Stimulated activated CD8-positive, alpha-beta memory T cell treated with anti-CD3 and anti-CD28 coated beads, Interleukin-15, amount 100 ng/mL, for 1 hour (primary cell): ENCODE results near the gene FIGNL2.

Experiments used
- DNase-seq: peaks from one replicate; pipeline ENCODE4 v3.0.0-alpha.2; 2020; ENCODE audit warnings: low read depth

FIGNL2 gene

DNA sequence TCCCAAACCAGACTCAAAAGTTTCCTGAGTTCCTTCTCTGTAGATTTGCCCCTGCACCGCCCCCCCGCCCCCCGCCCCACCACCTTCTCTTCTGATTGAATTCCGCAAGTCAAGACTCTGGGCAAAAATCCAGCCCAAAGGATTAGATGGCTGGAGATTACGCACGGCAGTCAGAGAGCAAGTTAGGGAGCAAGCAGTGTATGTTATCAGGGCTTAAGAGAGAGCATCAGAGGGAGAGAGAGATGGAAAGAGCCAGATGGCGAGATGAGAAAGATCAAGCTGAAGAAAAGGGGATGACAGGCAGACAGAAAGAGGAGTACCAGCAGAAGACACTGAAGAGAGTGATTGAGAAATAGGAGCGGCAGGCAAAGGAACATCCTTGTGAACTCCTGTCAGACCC is 25.5 kb upstream of the FIGNL2 start:
- no peak for DNase-seq

DNA sequence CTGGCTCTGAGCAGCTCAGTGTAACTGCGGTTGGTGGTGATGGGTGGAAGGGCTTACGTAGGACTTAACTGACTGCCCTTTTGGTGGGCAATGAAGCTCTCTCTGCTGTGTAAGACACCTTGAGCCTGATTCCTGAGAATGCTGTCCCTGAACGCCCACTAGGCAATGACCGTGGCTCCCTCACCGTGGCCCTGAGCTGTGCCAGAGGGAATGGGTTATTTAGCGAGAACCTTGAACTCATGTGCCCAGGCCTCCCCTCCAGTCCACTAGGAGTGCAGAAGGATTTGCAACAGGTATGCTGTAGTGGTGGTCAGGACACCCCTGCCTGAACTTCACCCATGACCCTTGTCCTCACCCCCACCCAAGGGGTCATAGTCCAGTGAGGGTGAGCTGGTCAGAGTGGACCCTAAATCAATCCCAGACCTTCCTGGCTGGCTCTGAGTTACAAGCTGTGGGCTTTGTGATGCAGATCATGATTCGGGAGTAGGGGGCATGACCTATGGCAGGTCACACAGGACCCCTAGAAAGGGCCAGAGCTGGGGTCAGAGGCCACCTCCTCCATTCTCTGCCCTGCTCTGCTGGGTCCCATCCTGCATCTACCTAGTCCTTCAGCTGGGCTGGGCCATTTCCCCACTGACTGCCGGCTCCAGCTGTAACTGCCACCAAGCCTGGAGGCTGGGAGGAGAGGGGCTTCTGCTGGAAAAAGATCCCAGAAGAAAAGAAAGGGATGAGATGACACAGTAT is 24.9 kb upstream of the FIGNL2 start:
- DNase-seq: no peak

GRCh38 chr12:51872689-51872981 is 24.1 kb upstream of the FIGNL2 start:
- DNase-seq: no peak

GRCh38 chr12:51871918-51872688 is 23.6 kb upstream of the FIGNL2 start:
- DNase-seq: no peak

DNA sequence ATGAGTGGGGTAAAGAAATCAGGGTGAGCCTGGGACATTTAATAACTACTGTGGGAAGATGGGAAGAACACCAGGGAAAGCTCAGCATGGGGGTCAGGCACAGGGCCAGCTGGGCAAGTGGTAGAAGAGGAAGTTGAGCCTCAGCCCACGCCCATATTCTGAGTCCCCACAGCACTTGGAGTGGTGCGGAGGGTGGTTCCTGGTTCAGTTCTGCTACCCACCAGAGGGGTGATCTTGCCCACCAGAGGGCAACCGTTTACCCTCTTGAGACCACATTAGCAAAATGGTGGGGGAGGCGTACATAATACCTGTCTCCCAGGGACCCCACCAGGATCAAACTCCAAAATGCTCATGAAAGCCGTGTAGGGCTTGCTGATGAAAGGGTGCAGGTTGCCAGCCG is 22.6 kb upstream of the FIGNL2 start:
- DNase-seq: no peak

DNA sequence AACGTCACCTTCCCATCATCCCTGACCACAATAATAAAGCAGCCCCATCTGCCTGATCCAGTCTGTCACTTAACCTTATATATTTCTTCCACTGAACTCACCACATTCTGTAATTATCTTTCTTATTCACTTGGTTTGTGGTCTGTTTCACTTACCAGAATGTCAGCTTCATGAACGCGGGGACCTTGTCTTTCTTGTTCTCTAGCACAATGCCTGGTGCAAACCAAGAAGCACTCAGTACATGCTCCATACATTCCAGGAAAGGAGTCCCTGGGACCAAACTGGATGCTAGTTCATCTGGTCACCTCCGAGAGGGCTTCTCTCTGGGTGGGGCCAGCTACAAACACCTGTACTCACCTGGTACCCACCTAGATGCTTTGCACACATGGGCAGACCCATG is 22.0 kb upstream of the FIGNL2 start:
- DNase-seq: no peak

GRCh38 chr12:51869931-51870330 is 21.4 kb upstream of the FIGNL2 start:
- no peak for DNase-seq

DNA sequence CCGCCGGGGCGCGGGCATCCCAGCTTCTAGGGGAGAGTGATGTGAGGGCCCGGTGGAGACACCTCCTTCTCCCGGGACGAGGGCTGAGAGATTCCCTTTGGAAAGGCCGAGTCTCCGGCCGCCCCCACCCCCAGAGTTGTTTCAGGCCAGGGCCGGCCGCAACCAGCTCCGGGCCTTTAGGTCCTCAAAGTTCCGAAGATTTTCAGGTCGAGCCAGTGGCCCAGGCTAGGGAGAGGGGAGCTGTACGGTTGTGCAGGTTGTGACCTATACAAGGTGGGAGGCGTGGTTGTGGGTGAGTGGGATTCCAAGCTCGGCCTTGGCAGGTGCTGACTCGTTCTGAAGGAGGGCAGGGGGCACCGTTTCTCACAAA is 21.0 kb upstream of the FIGNL2 start:
- DNase-seq: no peak

- no peak for DNase-seq
Observed at GRCh38 chr12:51868821-51869495, 20.4 kb upstream of the FIGNL2 start.

- DNase-seq: no peak
Observed at GRCh38 chr12:51867796-51868428, 19.4 kb upstream of the FIGNL2 start.

DNA sequence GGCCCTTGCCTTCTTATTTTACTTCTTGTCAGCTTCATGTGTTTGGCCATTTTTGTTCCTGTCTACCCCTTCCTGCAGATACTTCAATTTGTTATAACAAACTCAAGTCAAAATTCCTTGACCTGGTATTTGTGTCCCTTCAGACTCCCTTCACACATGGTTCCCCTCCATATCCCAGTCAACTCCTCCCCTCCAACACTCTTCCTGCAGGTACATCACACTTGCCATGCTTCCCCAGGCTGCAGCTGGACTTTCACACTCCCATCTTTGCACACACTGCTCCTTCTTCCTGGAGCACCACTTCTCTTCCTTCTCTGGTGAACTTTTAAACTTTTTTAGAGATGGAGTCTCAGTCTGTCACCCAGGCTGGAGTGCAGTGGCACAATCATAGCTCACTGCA is 18.9 kb upstream of the FIGNL2 start:
- DNase-seq: no peak

GRCh38 chr12:51866762-51867161 is 18.2 kb upstream of the FIGNL2 start:
- DNase-seq: no peak

DNA sequence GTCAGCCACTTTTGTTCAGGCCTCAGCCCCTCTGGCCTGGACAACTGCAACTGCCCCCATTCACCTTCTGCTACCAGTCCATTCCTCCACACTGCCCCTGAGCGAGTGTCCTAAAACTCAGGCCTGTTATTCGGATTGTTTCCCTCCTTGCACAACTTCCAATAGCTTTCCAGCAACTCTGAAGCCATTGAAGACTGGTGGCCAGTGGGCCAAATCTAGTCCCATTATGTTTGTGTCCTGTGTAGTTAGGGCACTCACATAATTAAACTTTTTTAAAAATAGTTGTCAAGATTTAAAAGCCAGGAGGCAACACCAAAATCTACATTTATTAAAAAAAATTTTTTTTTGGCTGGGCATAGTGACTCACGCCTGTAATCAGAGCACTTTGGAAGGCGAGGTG is 17.8 kb upstream of the FIGNL2 start:
- no peak for DNase-seq

DNA sequence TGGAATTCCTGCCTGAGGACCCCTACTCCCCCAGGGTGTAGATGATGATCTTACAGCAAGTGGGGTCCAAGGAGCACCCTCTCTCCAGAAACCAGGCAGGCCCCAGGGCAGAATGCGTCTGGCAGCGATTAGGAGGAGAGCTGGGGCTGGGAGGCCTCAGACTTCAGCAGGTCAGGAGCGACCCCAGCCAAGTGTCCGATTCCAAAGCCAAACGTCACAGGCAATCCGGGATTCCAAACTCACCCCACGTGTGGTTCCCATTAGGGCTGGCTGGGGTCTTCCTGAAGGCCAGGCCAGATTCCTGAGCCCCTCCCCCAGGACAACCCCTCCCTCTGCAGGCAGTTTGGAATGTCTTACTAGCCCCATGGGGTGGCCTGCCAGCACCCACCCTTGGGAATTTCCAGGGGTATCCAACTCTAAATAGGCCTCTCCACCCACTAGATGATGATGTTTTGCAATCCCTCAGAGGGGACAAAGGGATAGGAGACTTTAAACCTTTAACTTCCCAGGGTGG is 17.3 kb upstream of the FIGNL2 start:
- DNase-seq: no peak

DNA sequence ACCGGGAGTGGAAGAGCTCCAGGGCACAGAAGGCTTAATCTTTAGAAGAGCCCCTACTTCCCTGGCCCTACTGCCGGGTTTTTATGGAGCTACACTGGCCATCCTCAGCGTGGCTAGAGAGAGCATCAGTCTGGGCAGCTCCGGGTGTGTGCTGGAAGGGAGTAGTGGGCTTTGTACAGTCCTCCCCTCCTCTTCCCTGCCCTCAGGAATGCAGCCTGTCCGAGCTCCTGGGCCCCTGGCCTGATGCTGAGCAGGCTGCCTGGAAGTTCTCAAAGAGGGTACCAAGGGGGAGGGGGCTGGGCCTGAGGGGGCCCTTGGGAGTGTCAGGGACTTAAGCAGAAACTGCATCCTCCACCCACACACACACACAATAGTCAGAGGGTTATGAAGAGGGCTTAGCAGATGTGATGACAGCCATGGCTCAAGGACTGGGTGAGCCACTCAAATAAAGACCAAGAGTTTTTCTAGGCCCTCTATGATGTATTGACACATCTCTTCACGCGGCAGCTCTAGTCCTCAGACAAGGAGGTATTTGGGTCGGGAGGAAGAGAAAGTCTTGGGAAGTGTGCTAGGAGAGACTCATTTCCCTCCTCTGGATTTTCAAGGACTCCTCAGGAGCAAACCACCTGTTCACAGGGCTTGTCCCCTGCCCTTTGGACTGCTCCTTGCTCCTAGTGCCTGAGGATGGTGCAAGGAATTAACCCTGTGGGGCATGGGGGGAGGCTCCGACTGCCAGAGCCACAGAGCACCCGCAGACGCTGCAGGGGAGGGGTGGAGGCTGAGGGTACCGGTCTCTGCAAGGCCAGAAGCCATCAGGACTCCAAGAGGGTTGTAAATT is 16.5 kb upstream of the FIGNL2 start:
- no peak for DNase-seq

DNA sequence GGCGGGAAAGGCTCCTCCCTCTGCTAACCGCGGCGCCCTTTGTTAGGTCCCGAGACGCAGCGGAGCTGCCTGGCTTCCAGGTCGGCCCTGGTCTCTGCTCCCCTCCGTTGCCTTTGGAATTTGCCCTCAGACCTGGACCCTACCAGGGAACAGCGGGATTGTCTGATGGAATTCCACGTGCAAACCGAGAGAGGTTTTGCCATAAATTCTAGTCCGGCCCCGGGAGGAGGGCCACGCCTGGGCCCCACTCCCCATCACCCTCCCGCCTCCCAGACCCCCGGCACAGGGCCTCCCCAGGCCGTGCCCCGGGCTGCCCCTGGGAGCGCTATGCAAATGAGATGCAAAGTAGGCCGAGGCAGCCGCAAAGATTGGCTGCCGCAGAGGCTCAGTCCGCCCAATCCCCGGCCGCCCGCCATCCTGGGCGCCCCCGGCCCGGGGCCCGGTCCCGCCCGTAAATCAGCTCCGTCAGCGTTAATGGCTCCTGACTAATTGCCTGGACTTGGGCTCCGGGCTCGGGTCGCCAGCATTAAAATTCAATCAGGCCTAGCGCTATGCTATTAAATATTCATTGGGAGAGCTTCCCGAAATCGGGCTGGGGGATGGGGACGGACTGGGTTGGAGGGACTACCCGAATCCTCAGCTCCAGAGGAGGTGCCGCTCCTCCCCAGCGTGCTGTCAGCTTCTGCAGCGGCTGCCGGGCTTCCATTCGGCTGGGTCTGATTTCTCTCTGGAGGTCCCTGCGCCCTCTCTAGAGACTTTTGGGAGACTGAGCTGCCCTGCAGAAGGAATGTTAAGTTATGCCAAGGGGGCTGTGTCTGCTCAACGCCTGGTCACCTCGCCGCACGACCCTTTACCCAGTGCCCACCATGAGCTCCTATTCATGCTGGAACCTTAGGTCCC is 15.7 kb upstream of the FIGNL2 start:
- no peak for DNase-seq

DNA sequence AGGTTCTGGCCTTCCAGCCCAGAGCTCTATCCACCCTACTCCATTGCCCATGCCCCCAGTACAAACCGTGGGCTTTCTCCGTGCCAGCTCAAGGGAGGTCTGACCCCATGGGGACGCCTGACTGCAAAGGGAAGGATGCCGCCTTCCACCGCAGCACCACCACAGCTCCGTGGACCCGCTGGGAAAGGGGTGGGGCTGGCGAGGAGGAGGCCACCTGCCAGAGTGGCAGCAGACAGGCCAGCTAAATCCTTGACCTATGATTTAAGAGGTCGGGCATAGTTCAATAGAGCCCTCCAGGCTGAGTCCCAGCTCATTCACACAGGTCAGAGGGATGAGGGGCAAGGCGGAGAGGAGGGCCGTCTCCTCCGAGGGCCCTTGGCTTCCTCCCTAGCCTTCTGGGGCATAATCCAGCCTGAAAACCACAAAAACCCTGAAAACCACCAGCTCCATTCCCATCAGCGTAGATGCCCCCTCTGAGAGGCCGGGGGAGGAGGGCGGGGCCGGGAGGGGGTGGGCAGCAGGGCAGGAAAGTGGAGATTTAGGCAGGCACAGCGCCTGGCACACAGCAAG is 14.9 kb upstream of the FIGNL2 start:
- no peak for DNase-seq

DNA sequence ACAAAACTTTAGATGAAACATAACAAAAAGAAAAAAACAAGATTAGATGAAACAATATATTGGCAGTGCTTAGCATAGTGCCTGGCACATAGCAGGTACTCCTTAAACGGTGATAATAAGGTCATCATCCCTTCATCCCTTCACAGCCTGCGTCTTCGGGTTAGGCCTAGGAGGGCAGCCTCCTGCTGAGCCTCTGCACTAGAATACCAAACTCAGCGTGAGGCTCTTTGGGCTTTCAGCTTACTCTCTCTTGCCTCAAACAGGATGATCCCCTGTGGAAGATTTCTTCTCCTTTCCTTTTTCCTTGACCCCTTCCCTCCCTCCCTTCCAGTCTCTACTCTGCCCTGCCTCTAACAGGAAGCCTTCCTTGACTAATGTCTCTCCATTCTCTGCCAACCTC is 14.4 kb upstream of the FIGNL2 start:
- no peak for DNase-seq

DNA sequence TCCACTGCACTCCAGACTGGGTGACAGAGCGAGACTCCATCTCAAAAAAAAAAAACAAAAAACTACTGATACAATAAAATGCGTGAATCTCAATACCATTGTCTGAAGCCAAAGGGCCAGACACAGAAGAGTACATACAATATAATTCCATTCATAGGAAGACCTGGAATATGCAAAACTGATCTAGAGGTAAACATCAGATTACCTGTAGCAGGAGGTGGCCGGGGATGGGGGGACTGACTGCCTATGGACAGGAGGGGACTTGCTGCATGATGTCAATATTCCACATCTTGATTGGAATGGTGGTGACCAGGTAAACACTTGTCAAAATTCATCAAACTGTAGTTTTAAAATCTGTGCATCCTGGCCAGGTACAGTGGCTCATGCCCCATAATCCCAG is 12.5 kb upstream of the FIGNL2 start:
- no peak for DNase-seq
